Measurements from ENCODE around the gene FGF18.

The FGF18 gene

GRCh38 chr5:171442287-171443042 lies 23.0 kb downstream of the FGF18 start:
- no peaks in the 10 kb centered on the region for H3K27me3 ChIP-seq (ENCODE audit: control insufficient read depth, insufficient read depth, low read length)
- no peaks in the 10 kb centered on the region for H3K9me3 ChIP-seq (ENCODE audit: control insufficient read depth, low read length)
- no peak for TF ChIP-seq CTCF (IDR thresholded peaks at IDR 0.05)
- H3K36me3 ChIP-seq (ENCODE audit: control insufficient read depth, insufficient read depth, low read length), result no peaks in the 10 kb centered on the region
- no peak overlapping the region for H3K27ac ChIP-seq
- H3K4me1 ChIP-seq, result no peaks in the 10 kb centered on the region
- H3K4me2 ChIP-seq (ENCODE audit: low read length), result no peak overlapping the region
- no peaks in the 10 kb centered on the region for H3K79me2 ChIP-seq
- H3K9ac ChIP-seq, result no peak overlapping the region
- no peak overlapping the region for H2AFZ ChIP-seq
- no peak overlapping the region for H3K4me3 ChIP-seq (ENCODE audit: low read depth, low read length)

DNA sequence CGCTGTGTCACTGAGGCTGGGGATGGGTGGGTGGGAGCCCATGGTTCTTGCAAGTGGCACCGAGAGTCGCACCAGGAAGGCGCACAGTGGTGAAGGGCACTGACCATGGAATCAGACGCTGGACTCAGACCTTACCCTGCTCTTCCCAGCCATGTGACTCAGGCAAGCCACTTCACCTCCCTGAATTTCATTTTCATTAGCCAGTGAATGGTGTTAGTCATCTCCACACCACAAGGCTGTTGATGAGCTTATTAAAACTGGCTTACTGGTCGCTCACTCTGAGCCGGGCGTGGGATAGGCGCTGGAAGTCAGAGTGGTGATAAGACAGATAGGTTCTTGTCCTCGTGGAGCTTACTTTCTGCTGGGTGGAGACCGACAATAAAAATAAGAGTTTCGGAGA lies 25.1 kb downstream of the FGF18 start:
- no peak for TF ChIP-seq CTCF (IDR thresholded peaks at IDR 0.05)
- H3K79me2 ChIP-seq, result no peaks in the 10 kb centered on the region
- H2AFZ ChIP-seq, result no peak overlapping the region
- H3K9me3 ChIP-seq (ENCODE audit: control insufficient read depth, low read length), result no peaks in the 10 kb centered on the region
- H3K36me3 ChIP-seq (ENCODE audit: control insufficient read depth, insufficient read depth, low read length), result no peaks in the 10 kb centered on the region
- no peak overlapping the region for H3K27ac ChIP-seq
- no peaks in the 10 kb centered on the region for H3K4me1 ChIP-seq
- H3K27me3 ChIP-seq (ENCODE audit: control insufficient read depth, insufficient read depth, low read length), result no peaks in the 10 kb centered on the region
- no peak overlapping the region for H3K4me3 ChIP-seq (ENCODE audit: low read depth, low read length)
- no peak overlapping the region for H3K9ac ChIP-seq
- H3K4me2 ChIP-seq (ENCODE audit: low read length), result no peak overlapping the region

DNA sequence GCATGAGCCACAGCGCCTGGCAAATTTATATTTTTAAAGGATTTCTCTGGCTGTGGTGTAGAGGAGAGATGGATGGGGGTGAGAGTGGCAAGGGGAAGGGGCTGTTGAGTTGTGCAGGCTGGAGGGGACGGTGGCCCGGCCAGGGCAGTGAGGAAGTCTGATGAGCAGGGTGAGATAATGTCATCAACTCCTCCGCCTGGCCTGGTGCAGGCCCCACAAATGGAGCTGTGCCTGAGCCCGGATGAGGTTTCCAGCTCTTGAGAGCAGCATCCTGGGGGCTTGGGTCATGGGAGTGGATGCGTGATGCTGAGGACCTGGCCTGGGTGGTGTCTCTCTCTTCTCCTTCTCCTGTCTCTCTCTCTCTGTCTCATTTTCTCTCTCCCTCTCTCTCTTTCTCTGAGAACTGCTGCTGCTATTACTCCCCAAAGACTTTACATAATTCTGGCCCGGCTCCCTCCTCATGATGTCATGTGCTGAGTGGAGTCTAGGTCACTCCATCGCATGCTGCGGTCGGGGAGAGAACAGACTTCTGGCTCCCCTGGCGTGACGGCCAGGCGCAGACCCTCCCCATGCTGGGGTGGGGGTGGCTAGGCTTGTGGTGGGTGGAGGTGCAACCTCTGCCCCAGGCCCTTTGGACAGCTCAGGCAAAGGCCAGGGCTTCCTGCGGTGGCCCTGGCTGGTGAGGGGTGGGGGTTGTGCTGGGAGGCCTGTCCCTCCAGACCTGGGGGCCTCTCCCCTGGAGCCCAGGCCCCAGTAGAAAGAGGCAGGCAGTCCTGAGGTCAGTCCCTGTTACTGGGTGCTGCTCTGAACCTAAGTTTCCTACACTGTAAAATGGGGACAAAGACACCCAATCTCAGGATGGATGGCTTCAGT lies 26.4 kb downstream of the FGF18 start:
- Histone ChIP-seq H3K27ac (no peak overlapping the region), H3K9me3 (ENCODE audit: control insufficient read depth, low read length) (no peaks in the 10 kb centered on the region), H3K4me2 (ENCODE audit: low read length) (no peak overlapping the region), H3K36me3 (ENCODE audit: control insufficient read depth, insufficient read depth, low read length) (no peaks in the 10 kb centered on the region), H3K4me1 (no peaks in the 10 kb centered on the region), H3K27me3 (ENCODE audit: control insufficient read depth, insufficient read depth, low read length) (no peaks in the 10 kb centered on the region), H3K4me3 (ENCODE audit: low read depth, low read length) (no peak overlapping the region), H3K9ac (no peak overlapping the region), H2AFZ (no peak overlapping the region), H3K79me2 (no peaks in the 10 kb centered on the region)
- TF ChIP-seq CTCF (IDR thresholded peaks at IDR 0.05), result no peak

GRCh38 chr5:171447226-171447625 lies 27.8 kb downstream of the FGF18 start:
- Histone ChIP-seq H3K4me2 (ENCODE audit: low read length) (no peak overlapping the region), H3K27me3 (ENCODE audit: control insufficient read depth, insufficient read depth, low read length) (no peaks in the 10 kb centered on the region), H3K79me2 (no peaks in the 10 kb centered on the region), H3K27ac (no peak overlapping the region), H2AFZ (no peak overlapping the region), H3K9ac (no peak overlapping the region), H3K4me3 (ENCODE audit: low read depth, low read length) (no peak overlapping the region), H3K36me3 (ENCODE audit: control insufficient read depth, insufficient read depth, low read length) (no peaks in the 10 kb centered on the region), H3K4me1 (no peaks in the 10 kb centered on the region), H3K9me3 (ENCODE audit: control insufficient read depth, low read length) (no peaks in the 10 kb centered on the region)
- no peak for TF ChIP-seq CTCF (IDR thresholded peaks at IDR 0.05)

All from parathyroid adenoma (tissue), 2 donors.